Brain microvascular endothelial cell (primary cell): ENCODE data around the gene ATP7B.

Experiments used
- DNase-seq: peaks from one replicate; pipeline ENCODE4 v3.0.0-alpha.2; 2020
- H3K27ac ChIP-seq: fragments of 250-450 bp; sonication (Bioruptor Pico); 2 replicates; pipeline ENCODE4 v1.5.1; 2020; ENCODE audit warnings: mild to moderate bottlenecking, moderate library complexity
- H3K27me3 ChIP-seq: fragments of 250-450 bp; sonication (Bioruptor Pico); replicated peaks from 2 replicates; pipeline ENCODE4 v1.5.1; 2020; ENCODE audit warnings: mild to moderate bottlenecking
- H3K36me3 ChIP-seq: fragments of 250-450 bp; sonication (Bioruptor Pico); replicated peaks from 2 replicates; pipeline ENCODE4 v1.5.1; 2020; ENCODE audit warnings: mild to moderate bottlenecking
- H3K4me3 ChIP-seq: 2 replicates; pipeline ENCODE4 v1.5.1; 2011; ENCODE audit warnings: low read depth, mild to moderate bottlenecking, control low read depth, low read length, moderate library complexity
- in situ Hi-C: cut with HindIII; loops from 2 replicates; pipeline ENCODE4 v1.10.0; 2017; ENCODE audit warnings: low sequenced_read_pairs, low pct_ligation_motif_present
- TF ChIP-seq, protein P1 (sequence below): IDR thresholded peaks from 2 replicates; pipeline ENCODE4 v1.5.1; 2011; ENCODE audit warnings: low read depth, mild to moderate bottlenecking, moderate library complexity, low read length, control low read depth, inconsistent platforms; ENCODE audit errors: missing control alignments

ATP7B gene

GRCh38 chr13:51960766-51961165 lies 50.5 kb downstream of the ATP7B start:
- no peak for DNase-seq
- H3K27me3 ChIP-seq: no peaks in the 10 kb centered on the region
- no peak overlapping the region for H3K4me3 ChIP-seq
- H3K36me3 ChIP-seq: no peaks in the 10 kb centered on the region
- TF ChIP-seq, protein P1, sequence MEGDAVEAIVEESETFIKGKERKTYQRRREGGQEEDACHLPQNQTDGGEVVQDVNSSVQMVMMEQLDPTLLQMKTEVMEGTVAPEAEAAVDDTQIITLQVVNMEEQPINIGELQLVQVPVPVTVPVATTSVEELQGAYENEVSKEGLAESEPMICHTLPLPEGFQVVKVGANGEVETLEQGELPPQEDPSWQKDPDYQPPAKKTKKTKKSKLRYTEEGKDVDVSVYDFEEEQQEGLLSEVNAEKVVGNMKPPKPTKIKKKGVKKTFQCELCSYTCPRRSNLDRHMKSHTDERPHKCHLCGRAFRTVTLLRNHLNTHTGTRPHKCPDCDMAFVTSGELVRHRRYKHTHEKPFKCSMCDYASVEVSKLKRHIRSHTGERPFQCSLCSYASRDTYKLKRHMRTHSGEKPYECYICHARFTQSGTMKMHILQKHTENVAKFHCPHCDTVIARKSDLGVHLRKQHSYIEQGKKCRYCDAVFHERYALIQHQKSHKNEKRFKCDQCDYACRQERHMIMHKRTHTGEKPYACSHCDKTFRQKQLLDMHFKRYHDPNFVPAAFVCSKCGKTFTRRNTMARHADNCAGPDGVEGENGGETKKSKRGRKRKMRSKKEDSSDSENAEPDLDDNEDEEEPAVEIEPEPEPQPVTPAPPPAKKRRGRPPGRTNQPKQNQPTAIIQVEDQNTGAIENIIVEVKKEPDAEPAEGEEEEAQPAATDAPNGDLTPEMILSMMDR: no peak
- in situ Hi-C loops: no loop called here
- no peak overlapping the region for H3K27ac ChIP-seq

DNA sequence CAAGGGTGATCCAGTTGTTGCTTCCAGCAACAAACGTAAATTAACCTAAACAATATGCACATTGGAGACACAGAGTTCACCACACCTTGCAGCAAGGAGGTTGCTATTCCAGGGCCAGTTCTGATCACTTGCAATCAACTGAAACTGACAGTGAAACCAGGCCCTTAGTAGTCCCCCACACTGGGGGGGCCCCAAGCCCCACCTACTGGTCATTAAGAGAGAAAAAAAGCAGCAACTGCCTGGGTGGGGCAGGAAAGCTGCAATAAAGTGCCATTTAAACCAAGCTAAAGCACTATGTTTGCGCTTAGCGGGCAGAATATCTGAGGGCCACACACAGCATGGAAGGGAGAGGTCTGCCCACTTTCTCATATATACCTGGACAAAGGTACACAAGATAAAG lies 51.5 kb downstream of the ATP7B start:
- in situ Hi-C loops: no loop called here
- Histone ChIP-seq H3K4me3 (no peak overlapping the region), H3K36me3 (no peaks in the 10 kb centered on the region), H3K27ac (no peak overlapping the region), H3K27me3 (no peaks in the 10 kb centered on the region)
- DNase-seq: no peak
- TF ChIP-seq, protein P1: no peak

DNA sequence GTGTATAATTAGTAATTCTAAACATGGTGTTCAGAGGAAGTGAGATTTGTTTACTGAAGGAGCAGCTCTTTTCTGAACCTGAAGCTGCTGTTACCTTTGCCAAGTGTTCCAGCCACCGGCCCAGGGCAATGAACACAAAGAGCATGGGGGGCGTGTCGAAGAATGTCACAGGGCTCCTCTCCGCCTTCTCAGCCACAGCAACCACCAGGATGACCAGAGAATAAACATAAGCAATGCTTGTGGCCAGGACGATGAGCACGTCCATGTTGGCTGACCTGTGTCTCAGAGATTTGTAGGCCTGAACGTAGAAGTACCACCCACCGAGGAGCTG lies 53.1 kb downstream of the ATP7B start:
- H3K4me3 ChIP-seq: no peak overlapping the region
- no peaks in the 10 kb centered on the region for H3K36me3 ChIP-seq
- TF ChIP-seq, protein P1: no peak
- DNase-seq: no peak
- H3K27me3 ChIP-seq: no peaks in the 10 kb centered on the region
- in situ Hi-C loops: no loop called here
- H3K27ac ChIP-seq: no peak overlapping the region

- H3K27ac ChIP-seq: no peak overlapping the region
- no peak overlapping the region for H3K4me3 ChIP-seq
- H3K27me3 ChIP-seq: no peaks in the 10 kb centered on the region
- H3K36me3 ChIP-seq: no peaks in the 10 kb centered on the region
- no peak for DNase-seq
- TF ChIP-seq, protein P1: no peak
- in situ Hi-C loops: no loop called here
Measured at GRCh38 chr13:51957377-51958216, 53.7 kb downstream of the ATP7B start.

DNA sequence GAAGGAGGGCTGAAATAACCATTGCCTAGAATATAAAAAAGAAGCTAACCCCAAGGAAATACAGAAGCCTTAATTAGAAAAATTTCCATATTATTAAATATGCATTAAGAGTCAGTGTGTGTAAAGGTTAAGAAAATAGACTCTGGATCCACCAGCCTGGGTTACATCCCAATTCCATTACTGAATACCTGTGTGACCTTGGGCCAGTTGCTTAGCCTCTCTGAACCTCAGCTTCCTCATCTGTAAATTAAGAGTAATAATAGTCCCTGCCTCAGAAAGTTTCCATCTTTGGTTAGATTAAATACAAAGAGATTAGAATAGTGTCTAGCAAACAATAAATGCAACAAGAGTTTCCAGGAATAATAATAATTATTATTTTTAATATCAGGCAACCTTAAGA lies 54.5 kb downstream of the ATP7B start:
- H3K27me3 ChIP-seq: no peaks in the 10 kb centered on the region
- no peak for DNase-seq
- H3K27ac ChIP-seq: no peak overlapping the region
- TF ChIP-seq, protein P1: no peak
- in situ Hi-C loops: no loop called here
- no peak overlapping the region for H3K4me3 ChIP-seq
- H3K36me3 ChIP-seq: no peaks in the 10 kb centered on the region
